Measurements from ENCODE around the gene NKX1-2. TPM values are rescaled to one million over a fixed set of nuclear protein-coding genes. Genes with fewer than 3 reads are reported as not detected.

The NKX1-2 gene
- total RNA-seq, 2 experiments from 2014 or later: not detected

DNA sequence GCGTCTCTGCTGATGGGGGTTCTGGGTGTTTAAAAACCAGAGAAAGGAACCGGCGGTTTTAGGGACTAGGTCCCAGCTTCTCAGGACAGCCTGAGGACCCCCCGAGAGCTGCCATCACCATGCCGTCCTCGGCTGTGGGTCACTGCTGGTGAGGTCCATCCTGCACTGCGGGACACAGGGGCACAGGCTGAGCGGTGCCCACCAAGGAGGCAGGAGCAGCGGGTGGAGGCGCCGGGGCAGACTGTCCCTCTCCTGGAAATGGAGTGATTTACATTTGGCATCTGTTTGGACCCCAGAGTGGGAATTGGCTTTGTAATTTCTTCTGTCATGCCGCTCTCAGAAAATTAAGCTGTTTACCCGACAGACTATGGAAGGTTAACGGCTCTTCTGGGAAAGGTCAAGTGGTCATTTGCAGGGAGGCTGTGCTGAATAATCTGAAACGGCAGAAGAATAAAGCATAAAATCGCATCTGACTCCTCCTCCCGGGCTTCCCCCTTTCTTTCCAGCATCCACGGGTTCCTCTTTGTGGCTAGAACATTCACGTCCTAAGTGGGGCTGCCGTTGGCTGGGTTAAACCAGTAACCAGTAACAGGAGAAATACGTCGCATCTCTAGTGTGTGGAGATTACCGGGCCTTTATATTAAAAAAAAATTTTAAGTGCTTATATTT, 43.5 kb upstream of the NKX1-2 start:
- Mint-ChIP-seq H3K4me1 (ENCODE audit: low read depth) (peaks cover 10% of the 10 kb centered on the region), H3K27ac (no peak overlapping the region), H3K4me3 (no peak overlapping the region), H3K9me3 (no peaks in the 10 kb centered on the region), H3K27me3 (no peaks in the 10 kb centered on the region), H3K36me3 (ENCODE audit: low read depth) (peaks cover 3% of the 10 kb centered on the region)
- ATAC-seq (no peak), DNase-seq (no peak)
- intact Hi-C loops (cut with micrococcal nuclease): no loop called here
- TF ChIP-seq, protein P1, sequence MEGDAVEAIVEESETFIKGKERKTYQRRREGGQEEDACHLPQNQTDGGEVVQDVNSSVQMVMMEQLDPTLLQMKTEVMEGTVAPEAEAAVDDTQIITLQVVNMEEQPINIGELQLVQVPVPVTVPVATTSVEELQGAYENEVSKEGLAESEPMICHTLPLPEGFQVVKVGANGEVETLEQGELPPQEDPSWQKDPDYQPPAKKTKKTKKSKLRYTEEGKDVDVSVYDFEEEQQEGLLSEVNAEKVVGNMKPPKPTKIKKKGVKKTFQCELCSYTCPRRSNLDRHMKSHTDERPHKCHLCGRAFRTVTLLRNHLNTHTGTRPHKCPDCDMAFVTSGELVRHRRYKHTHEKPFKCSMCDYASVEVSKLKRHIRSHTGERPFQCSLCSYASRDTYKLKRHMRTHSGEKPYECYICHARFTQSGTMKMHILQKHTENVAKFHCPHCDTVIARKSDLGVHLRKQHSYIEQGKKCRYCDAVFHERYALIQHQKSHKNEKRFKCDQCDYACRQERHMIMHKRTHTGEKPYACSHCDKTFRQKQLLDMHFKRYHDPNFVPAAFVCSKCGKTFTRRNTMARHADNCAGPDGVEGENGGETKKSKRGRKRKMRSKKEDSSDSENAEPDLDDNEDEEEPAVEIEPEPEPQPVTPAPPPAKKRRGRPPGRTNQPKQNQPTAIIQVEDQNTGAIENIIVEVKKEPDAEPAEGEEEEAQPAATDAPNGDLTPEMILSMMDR (IDR thresholded peaks at IDR 0.05): no peak
- POLR2A ChIA-PET: no interaction called here
- CTCF ChIA-PET: interaction anchor here (1.0 kb wide), 1 partner anchor 19 kb away, joined by 3 read pairs; no protein-coding TSS in a partner anchor

DNA sequence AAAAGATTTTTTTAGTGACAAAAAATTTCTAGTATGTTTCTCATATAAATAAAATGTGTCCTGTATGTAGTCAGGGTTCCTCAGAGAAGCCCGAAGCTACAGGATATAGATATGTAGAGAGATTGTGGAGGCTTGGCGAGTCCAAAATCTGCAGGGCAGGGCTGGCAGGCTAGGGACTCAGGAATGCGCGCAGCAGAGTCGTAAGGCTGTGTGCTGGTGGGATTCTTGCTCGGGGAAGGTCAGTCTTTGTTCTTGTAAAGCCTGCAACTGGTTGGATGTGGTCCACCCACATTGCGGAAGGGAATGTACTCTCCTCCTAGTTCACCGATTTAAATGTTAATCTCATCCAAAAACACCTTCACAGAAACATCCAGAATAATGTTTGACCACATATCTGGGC, 42.4 kb upstream of the NKX1-2 start:
- Mint-ChIP-seq H3K4me1 (ENCODE audit: low read depth) (peaks cover 10% of the 10 kb centered on the region), H3K27ac (no peak overlapping the region), H3K27me3 (no peaks in the 10 kb centered on the region), H3K9me3 (peaks cover under 1% of the 10 kb centered on the region), H3K36me3 (ENCODE audit: low read depth) (peaks cover 6% of the 10 kb centered on the region), H3K4me3 (no peak overlapping the region)
- ChIA-PET POLR2A (no interaction called here), CTCF (interaction anchor here (1.0 kb wide), 1 partner anchor 18 kb away, joined by 3 read pairs; no protein-coding TSS in a partner anchor)
- ATAC-seq: no peak
- TF ChIP-seq, protein P1 (IDR thresholded peaks at IDR 0.05): no peak
- no peak for DNase-seq
- intact Hi-C loops (cut with micrococcal nuclease): no loop called here

DNA sequence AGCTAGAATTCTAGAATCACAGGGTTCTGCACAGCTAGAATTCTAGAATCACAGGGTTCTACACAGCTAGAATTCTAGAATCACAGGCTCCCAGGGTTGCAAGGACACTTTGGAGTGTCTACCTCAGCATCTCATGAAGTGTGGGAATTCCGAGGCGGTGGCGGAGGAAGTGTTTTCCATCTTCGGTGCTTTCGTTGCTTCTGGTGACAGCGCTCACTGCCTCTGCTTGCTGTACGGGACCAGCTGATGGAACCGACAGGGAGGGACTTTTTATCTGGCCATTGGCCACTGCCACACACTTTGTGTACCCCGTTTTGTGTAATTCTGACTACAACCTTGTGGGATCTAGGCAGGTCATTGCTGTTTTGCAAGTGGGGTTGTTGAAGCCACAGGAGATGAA, 41.3 kb upstream of the NKX1-2 start:
- Mint-ChIP-seq H3K9me3 (peaks cover 7% of the 10 kb centered on the region), H3K27ac (no peak overlapping the region), H3K4me1 (ENCODE audit: low read depth) (peaks cover 10% of the 10 kb centered on the region), H3K27me3 (no peaks in the 10 kb centered on the region), H3K4me3 (no peak overlapping the region), H3K36me3 (ENCODE audit: low read depth) (peaks cover 14% of the 10 kb centered on the region)
- no peak for DNase-seq
- intact Hi-C loops (cut with micrococcal nuclease): no loop called here
- TF ChIP-seq, protein P1 (IDR thresholded peaks at IDR 0.05): no peak
- POLR2A ChIA-PET: no interaction called here
- ATAC-seq: no peak
- CTCF ChIA-PET: no interaction called here

DNA sequence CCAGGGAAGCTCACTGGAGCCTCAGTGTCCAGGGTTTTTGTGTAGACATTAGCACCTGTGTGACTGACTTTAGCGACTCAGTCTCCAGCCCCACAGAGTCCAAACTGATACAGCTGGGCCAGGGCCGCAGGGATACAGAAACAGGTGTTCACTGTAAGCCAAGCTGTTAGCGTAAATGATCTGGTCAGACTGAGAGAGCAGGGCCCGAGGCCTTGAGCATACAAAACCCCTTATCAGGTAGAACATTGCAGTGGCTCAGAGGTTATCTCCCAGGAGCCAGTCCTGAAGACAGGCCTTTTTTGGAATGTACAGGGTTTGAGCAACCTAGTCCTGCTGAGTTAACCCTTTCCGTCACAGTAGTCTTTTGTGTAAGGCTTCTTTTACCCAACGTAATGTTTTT, 36.8 kb upstream of the NKX1-2 start:
- H3K27ac Mint-ChIP-seq: no peak overlapping the region
- CTCF ChIA-PET: interaction anchor here (1.1 kb wide), 1 partner anchor 43 kb away, joined by 4 read pairs; no protein-coding TSS in a partner anchor

DNA sequence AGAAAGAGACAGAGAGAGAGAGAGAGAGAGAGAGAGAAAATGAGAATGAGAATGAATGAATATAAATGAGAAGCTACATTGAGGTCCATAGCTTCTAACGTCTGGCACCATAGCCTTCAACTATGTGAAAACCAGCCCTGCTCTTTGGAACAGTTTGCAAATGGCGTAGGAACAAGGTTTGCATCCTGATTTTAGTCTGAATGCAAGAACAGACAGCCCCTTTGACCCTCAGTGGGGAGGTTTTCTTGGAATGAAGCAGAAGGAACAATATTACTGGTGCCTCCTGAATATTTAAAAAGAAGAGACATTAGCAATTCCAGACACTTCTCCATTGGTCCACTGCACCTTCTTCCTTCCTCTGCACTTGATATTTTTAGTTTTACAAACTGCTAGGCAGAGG, 34.8 kb upstream of the NKX1-2 start:
- H3K27ac Mint-ChIP-seq: no peak overlapping the region
- no peak for ATAC-seq
- intact Hi-C loops (cut with micrococcal nuclease): no loop called here
- peaks cover 9% of the 10 kb centered on the region for H3K9me3 Mint-ChIP-seq
- no peaks in the 10 kb centered on the region for H3K27me3 Mint-ChIP-seq
- CTCF ChIA-PET: interaction anchor here (0.7 kb wide), 1 partner anchor 475 kb away, joined by 4 read pairs; no protein-coding TSS in a partner anchor
- POLR2A ChIA-PET: interaction anchor here (0.9 kb wide), 1 partner anchor 10 kb away, joined by 3 read pairs; no protein-coding TSS in a partner anchor
- DNase-seq: no peak
- peaks cover 18% of the 10 kb centered on the region for H3K36me3 Mint-ChIP-seq (ENCODE audit: low read depth)
- H3K4me1 Mint-ChIP-seq (ENCODE audit: low read depth): no peaks in the 10 kb centered on the region
- TF ChIP-seq, protein P1 (IDR thresholded peaks at IDR 0.05): no peak
- no peak overlapping the region for H3K4me3 Mint-ChIP-seq

More for the DNA sequence above, 36.8 kb upstream of the NKX1-2 start:
- Mint-ChIP-seq H3K4me1 (ENCODE audit: low read depth) (no peaks in the 10 kb centered on the region), H3K4me3 (no peak overlapping the region), H3K36me3 (ENCODE audit: low read depth) (peaks cover 18% of the 10 kb centered on the region), H3K9me3 (peaks cover 9% of the 10 kb centered on the region), H3K27me3 (no peaks in the 10 kb centered on the region)
- TF ChIP-seq, protein P1 (IDR thresholded peaks at IDR 0.05): no peak
- ATAC-seq (no peak), DNase-seq (no peak)
- intact Hi-C loops (cut with micrococcal nuclease): no loop called here
- POLR2A ChIA-PET: no interaction called here
